Right lobe of liver (tissue), 6 donors: ENCODE data around the gene STAM. TPM values are rescaled to one million over a fixed set of nuclear protein-coding genes. Genes with fewer than 3 reads are reported as not detected.

Source experiments
- ATAC-seq, 4 donors: fragments of 200-7000 bp; cut with Tn5 transposase; one replicate each; pipeline ENCODE4 v1.9.1; 2020; ENCODE audit warnings: mild to moderate bottlenecking in 4 of 4, moderate library complexity in 4 of 4
- DNase-seq, 3 donors: peaks; one replicate each; pipeline ENCODE4 v3.0.0-alpha.2; 2020
- H3K27ac ChIP-seq, 3 donors: fragments of 200-600 bp; one replicate each; pipeline ENCODE4 v1.8.0; 2022
- H3K27me3 ChIP-seq, 2 donors: fragments of 200-600 bp; one replicate each; pipeline ENCODE4 v1.8.0; 2022
- H3K36me3 ChIP-seq, 4 donors: fragments of 200-600 bp; sonication (generic) in 1 of 4; one replicate each; pipeline versions ENCODE4 v1.5.1 to v1.8.0; 2017 to 2022; ENCODE audit warnings: control low read depth in 1 of 4
- H3K4me1 ChIP-seq, 4 donors: fragments of 200-600 bp; sonication (generic) in 1 of 4; one replicate each; pipeline versions ENCODE4 v1.5.1 to v1.8.0; 2017 to 2022; ENCODE audit warnings: control low read depth in 1 of 4
- H3K4me3 ChIP-seq, 3 donors: fragments of 200-600 bp; one replicate each; pipeline ENCODE4 v1.8.0; 2022
- H3K9me3 ChIP-seq, 4 donors: fragments of 200-600 bp; sonication (generic) in 1 of 4; one replicate each; pipeline versions ENCODE4 v1.5.1 to v1.8.0; 2017 to 2022; ENCODE audit warnings: control low read depth in 1 of 4
- POLR2A ChIP-seq: fragments of 450-650 bp; IDR thresholded peaks from one replicate; pipeline ENCODE4 v1.6.1; 2017; ENCODE audit warnings: antibody characterized with exemption, mild to moderate bottlenecking
- WGBS: methylation state at CpG from one replicate; pipeline ENCODE4 v1.1.6; 2018; ENCODE audit warnings: low coverage, low lambda C conversion rate; ENCODE audit not compliant: insufficient coverage; ENCODE audit errors: missing lambda C conversion rate; 5-methylcytosine and 5-hydroxymethylcytosine counted together
- intact Hi-C, 2 donors: fragments of 100-400 bp; cut with DNase I; formaldehyde crosslinking; loops; one replicate each; pipeline versions ENCODE4 v1.11.2 to v1.14.1; 2022
- total RNA-seq, 6 experiments: library from RNA; depleted of rRNA in 2 of 6; stranded (reverse); fragments of >200 nt in 2 of 6; fragmentation: NEBNext Ultra II Directional in 3 of 6; extraction: Animal tissue kit (Norgen Biotek cat#: 25700) in 3 of 6; gene quantifications; one replicate each; pipeline versions ENCODE4 v1.1.0 to v1.2.4, GENCODE V29; 2016 to 2023
- TF ChIP-seq, protein P1 (sequence below), 4 donors: fragments of 200-600 bp in 3 of 4; fragments of 450-650 bp in 1 of 4; IDR thresholded peaks; one replicate each; pipeline versions ENCODE4 v1.5.1 to v1.8.0; 2016 to 2022; ENCODE audit warnings: antibody characterized with exemption in 4 of 4, mild to moderate bottlenecking in 2 of 4
- donor health status: DM: no; HTN: yes; CAD: no.
- donor health status: DM: no; HTN: no; CAD: no.
- donor health status: DM: no; HTN: no; CAD: no.
- donor health status: DM: no; HTN: yes; CAD: no.
- donor health status: DM: no; HTN: yes; CAD: no.

STAM gene
- total RNA-seq, 6 experiments from 2014 or later = 7.9 to 13.4 (median 8.2) TPM

- Histone ChIP-seq H3K36me3 (no peaks in the 10 kb centered on the region), H3K9me3 (no peaks in the 10 kb centered on the region), H3K27me3 (no peaks in the 10 kb centered on the region), H3K27ac (no peak overlapping the region), H3K4me3 (no peak overlapping the region), H3K4me1 (peaks cover 0 to 12% (median 0%) of the 10 kb centered on the region in 4 donors)
- no peak for DNase-seq
- ATAC-seq = no peak
- intact Hi-C loops = no loop called here
- 39% methylated on average over 3 of the region's 3 CpGs for WGBS
- TF ChIP-seq, protein P1, sequence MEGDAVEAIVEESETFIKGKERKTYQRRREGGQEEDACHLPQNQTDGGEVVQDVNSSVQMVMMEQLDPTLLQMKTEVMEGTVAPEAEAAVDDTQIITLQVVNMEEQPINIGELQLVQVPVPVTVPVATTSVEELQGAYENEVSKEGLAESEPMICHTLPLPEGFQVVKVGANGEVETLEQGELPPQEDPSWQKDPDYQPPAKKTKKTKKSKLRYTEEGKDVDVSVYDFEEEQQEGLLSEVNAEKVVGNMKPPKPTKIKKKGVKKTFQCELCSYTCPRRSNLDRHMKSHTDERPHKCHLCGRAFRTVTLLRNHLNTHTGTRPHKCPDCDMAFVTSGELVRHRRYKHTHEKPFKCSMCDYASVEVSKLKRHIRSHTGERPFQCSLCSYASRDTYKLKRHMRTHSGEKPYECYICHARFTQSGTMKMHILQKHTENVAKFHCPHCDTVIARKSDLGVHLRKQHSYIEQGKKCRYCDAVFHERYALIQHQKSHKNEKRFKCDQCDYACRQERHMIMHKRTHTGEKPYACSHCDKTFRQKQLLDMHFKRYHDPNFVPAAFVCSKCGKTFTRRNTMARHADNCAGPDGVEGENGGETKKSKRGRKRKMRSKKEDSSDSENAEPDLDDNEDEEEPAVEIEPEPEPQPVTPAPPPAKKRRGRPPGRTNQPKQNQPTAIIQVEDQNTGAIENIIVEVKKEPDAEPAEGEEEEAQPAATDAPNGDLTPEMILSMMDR (IDR thresholded peaks at IDR 0.05) = no peak
- no peak for TF ChIP-seq POLR2A
Observed at GRCh38 chr10:17671307-17671706, 27.4 kb downstream of the STAM start.

DNA sequence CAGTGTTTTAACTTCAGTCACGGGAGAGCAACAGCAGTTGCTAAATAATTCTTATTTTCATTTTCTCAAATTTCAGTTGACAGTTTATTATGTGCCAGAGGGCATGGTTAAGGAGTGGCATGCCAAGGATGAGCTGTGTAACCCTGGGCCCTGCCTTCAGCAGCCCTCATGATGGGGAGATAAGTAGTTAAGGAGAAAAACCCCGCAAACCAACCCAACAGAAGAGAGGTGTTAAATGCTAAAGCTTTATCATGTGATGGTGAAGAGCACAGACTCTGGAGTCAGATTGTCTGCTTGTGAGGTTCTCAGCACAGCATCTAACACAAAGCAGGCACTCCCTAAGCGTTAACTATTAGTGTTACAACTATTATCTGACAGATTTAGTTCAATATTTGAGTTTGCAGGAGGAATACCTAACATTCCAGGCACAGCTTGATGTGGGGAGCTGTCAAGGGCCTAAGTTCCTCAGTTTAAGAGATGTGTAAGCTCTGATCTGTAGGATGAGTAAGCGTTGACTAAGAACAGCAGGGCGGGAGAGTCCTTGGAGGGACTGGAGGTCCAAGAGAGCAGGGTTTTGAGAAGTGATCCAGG, 29.6 kb downstream of the STAM start:
- 90% methylated on average over 5 of the region's 5 CpGs for WGBS
- Histone ChIP-seq H3K4me3 (no peak overlapping the region), H3K27me3 (no peaks in the 10 kb centered on the region), H3K36me3 (no peaks in the 10 kb centered on the region), H3K9me3 (no peaks in the 10 kb centered on the region), H3K4me1 (peaks cover 0 to 3% (median 0%) of the 10 kb centered on the region in 4 donors), H3K27ac (no peak overlapping the region)
- intact Hi-C loops = no loop called here
- DNase-seq (no peak), ATAC-seq (no peak)
- TF ChIP-seq, protein P1 (IDR thresholded peaks at IDR 0.05) = no peak

GRCh38 chr10:17674566-17674965, 30.6 kb downstream of the STAM start:
- TF ChIP-seq, protein P1 (IDR thresholded peaks at IDR 0.05) = no peak
- no peak for TF ChIP-seq POLR2A
- no peaks in the 10 kb centered on the region for H3K4me1 ChIP-seq
- no peaks in the 10 kb centered on the region for H3K9me3 ChIP-seq
- H3K27ac ChIP-seq = no peak overlapping the region
- no peaks in the 10 kb centered on the region for H3K36me3 ChIP-seq
- intact Hi-C loops = no loop called here
- H3K4me3 ChIP-seq = no peak overlapping the region
- no peak for ATAC-seq
- no peak for DNase-seq
- H3K27me3 ChIP-seq = no peaks in the 10 kb centered on the region

DNA sequence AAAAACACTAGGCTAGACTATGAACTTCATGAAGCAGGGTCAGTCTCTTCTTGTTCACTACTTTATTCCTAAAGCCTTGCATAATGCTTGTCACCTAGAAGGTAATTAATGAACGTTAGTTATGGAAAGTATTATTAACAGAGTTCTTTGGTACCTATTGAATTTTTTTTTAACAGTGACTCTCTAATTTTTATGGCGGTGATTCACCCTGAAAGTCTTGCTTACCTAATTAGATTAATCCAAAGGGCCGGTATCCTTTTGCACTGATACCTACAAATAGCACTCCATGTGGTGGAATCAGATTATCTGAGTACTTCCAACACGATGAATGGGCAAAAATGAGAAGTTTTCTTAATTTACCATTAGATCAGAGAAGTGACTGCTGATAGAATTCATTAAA, 31.7 kb downstream of the STAM start:
- ATAC-seq (no peak), DNase-seq (no peak)
- no peaks in the 10 kb centered on the region for H3K9me3 ChIP-seq
- TF ChIP-seq, protein P1 (IDR thresholded peaks at IDR 0.05) = no peak
- no peak for TF ChIP-seq POLR2A
- H3K36me3 ChIP-seq = no peaks in the 10 kb centered on the region
- no peak overlapping the region for H3K27ac ChIP-seq
- H3K4me1 ChIP-seq = no peaks in the 10 kb centered on the region
- WGBS = 62% methylated on average over 4 of the region's 4 CpGs
- no peak overlapping the region for H3K4me3 ChIP-seq
- no peaks in the 10 kb centered on the region for H3K27me3 ChIP-seq
- intact Hi-C loops = no loop called here

DNA sequence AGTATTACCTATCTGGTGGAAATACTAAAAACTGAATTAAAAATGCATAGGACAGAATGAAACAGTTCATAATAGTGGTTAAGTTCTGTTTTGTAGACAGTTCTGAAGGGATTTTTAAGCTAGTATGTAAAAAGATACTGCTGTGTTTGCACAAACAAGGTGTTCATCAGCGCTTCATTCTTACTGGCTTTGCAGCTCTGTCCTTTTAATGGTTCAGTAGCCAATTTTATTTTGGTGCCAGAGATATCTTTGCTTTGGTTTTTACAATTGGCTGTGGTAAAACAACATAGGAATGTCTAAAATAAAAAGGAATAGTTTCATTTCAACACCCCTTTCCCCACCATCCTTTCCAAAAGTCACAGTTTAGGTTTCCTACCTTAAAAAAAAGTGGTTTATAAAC, 33.0 kb downstream of the STAM start:
- no peaks in the 10 kb centered on the region for H3K9me3 ChIP-seq
- no peaks in the 10 kb centered on the region for H3K4me1 ChIP-seq
- TF ChIP-seq, protein P1 (IDR thresholded peaks at IDR 0.05) = no peak
- TF ChIP-seq POLR2A = no peak
- intact Hi-C loops = no loop called here
- no peak for DNase-seq
- H3K27me3 ChIP-seq = no peaks in the 10 kb centered on the region
- H3K27ac ChIP-seq = no peak overlapping the region
- no peaks in the 10 kb centered on the region for H3K36me3 ChIP-seq
- no peak overlapping the region for H3K4me3 ChIP-seq
- 83% methylated on average over 1 of the region's 1 CpG for WGBS
- no peak for ATAC-seq
